GM12892 (cell line): ENCODE results near the gene ABCC4.

Experiments used
- POLR2A ChIP-seq: IDR thresholded peaks from 2 replicates; pipeline ENCODE4 v1.6.1; 2011; ENCODE audit warnings: low read depth, low read length, control low read depth
- POLR2AphosphoS5 ChIP-seq: IDR thresholded peaks from 2 replicates; pipeline ENCODE4 v1.6.1; 2011; ENCODE audit warnings: low read depth, low read length, control low read depth

DNA sequence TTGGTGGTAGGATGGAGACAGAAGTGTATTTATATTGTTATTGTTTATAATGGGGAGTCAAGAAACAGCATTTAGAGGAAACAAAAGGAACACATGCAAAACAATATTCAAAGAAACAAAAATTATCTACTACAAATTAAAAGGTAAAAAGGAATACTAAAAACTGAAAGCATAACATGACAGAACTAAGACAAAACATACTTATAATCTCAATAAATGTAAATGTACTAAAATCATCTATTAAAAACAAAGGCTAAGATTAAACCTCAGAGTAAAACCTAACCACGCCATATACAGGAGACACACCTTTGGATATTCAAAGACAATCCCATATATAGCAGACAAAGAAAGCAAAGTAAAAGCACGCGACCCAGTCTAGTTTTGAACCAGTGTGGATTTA, 273.6 kb downstream of the ABCC4 start:
- no peak for TF ChIP-seq POLR2AphosphoS5
- TF ChIP-seq POLR2A: no peak
